ELF-1 (cell line): ENCODE measurements around the gene C1orf122.

Experiments
- DNase-seq: peaks from one replicate; pipeline ENCODE4 v3.0.0-alpha.2; 2016; ENCODE audit warnings: low read depth, low spot score

The C1orf122 gene

DNA sequence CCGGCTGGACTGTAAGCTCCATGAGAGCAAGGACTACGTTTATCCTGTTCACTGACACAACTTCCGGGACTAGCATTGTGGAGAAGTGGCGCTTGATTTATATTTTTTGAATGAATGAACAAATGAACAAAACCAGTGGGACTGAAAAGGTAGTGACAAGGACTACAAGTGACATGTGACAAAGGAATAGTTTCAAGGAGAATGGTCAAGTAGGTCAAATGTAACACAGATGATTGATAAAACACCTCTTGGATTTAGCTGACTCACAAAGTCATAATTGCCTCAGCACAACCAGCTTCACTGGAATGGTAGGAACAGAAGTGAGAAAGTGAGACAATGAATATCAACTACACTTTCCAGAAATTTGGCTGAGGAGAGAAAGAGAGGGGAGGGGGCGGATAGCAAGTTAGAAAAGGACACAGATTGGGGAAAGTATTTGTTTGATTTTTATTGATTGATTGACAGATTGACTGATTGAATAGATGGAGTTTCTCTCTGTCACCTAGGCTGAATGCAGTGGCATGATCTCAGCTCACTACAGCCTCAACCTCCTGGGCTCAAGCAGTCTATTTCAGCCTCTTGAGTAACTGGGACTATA, 37.6 kb downstream of the C1orf122 start:
- no peak for DNase-seq

DNA sequence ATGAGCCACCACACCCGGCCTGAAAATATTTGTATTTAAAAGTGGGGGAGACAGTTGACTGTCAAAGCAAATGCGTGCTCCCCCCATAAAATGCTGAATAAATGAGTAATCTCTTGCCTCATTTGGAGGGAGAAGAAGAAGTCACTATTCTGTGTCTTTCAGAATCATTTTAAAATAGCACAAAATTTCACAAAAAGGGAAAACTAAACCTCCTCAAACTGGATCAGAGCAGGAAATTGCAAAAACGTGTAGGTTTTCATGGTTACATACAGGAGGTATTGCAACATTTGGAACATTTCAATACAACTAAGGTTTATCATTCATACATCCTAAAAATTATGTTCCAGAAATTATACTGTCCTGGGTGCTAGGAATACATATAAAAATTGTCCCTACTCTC, 38.2 kb downstream of the C1orf122 start:
- DNase-seq, result no peak

DNA sequence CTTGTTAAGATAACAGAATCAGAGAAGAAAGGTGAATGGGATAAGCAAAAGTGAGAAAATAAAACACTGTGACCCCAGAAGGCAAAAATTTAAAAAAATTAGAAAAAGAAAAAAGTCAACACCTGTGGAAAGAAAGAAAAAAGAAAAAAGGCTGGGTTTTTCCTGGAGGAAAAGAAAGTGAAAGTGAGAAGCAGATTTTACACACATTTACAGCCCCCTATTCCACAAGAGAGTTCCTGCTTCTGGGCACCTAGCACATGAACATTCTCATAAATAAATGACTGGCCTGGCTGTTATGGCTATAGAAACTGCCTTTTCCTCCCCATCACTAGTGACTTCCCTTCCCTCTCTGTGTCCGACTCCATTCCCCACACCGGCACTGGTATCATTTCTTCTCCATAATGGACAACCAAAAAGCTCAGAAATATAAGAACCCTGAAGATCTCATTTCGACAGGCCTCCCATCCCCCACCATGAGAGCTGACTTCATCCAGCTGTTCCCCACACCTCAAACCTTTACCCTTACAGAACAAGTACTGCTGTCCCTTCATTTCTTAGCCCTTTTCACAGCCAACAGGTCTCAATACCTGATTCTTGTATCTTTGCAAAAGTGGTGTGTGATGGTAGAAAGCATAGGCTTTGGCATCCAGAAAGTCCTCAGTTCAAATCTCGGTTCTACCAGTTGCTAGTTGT, 39.2 kb downstream of the C1orf122 start:
- DNase-seq, result no peak

DNA sequence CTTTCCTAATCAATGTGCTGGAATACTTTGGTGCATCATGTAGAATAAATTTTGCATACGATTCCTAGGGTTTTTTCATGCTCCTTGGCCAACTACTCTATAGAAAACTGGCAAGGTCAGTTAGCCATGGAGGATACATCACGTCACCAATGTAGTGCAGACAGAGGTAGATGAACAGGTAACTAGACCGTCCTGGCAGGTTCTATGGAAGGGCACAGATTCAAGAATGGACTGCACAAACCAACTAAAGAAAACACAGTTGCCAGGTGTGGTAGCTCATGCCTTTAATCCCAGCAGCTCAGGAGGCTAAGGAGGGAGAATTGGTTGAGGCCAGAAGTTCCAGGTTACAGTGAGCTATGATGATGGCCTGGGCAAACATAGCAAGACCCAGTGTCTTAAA, 41.9 kb downstream of the C1orf122 start:
- DNase-seq, result no peak

DNA sequence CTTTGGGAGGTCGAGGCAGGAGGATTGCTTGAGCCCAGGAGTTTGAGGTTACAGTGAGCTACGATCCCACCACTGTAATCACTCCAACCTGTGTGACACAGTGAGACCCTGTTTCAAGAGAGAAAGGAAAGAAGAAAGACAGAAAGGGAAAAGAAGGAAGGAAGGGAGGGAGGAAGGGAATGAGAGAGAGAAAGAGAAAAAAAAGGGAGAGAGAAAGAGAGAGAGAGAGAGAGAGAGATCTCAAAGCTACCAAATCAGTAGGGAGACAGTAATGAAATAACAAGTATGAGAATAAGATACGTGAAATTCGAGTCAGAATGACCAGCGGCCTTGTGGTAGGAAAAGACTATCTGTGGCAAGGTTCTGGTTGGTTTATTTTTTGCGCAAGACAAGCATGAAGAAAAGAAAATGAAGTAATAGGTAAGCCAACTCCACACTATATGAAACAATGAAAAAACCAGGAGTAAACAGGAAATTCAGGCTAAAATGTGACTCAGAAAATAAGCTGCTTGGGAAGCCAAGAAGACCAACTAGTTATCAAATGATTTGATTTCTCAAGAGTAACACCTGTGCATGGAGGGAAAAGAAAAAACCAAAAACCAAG, 42.9 kb downstream of the C1orf122 start:
- DNase-seq, result no peak

DNA sequence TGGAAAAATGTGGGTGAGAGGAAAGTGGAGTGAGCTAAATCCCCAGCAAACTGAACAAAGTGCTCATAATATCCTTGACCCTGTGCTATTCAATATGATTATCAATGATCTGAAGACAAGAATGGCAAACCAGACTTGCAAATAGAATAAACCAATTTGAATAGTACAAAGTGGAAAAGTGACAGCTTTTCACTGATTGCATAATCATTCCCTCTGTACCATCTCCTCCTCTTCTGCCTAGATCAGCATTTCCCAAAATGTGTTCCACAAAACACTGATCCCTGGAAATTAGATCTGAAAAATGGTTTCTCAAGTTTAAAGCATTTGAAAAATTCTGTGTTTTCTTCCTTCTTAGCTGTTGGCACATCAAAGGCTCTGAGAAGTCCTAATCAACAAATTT, 43.7 kb downstream of the C1orf122 start:
- DNase-seq, result no peak

DNA sequence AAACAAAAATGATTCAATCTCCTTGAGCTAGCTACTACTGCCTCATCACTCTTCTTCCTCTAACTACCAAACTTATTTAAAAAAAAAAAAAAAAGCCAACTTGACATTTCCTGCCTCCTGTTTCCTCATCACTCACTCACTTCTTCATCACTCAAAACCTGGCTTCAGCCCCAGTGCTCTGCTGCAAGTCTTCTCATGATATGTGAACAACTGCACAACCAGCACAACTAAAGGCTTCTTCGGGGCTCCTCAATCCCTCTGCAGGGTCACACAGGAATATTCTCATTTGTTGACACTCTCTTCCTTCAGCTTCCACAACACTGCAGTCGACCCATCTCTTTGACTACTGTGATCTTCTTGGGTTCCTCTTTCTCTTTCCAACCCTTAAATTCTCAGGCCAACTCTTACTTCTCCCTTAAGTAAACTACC, 44.2 kb downstream of the C1orf122 start:
- DNase-seq, result no peak

DNA sequence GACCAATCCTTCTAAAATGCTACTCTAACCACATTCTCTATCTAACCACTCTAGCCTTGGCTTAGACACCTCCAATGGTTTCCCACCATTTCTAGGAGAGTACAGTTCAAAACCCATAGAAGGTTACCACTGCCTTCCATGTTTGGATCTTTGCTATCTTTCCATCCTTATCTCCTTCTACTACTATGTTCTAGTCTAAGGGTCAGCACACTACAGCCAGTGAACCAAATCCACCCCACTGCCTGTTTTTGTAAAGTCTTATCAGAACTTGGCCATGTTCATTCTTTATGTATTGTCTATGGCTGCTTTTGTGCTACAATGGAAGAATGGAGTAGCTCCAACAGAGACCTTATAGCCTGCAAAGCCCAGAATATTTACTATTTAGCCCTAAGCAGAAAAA, 45.6 kb downstream of the C1orf122 start:
- DNase-seq, result no peak

DNA sequence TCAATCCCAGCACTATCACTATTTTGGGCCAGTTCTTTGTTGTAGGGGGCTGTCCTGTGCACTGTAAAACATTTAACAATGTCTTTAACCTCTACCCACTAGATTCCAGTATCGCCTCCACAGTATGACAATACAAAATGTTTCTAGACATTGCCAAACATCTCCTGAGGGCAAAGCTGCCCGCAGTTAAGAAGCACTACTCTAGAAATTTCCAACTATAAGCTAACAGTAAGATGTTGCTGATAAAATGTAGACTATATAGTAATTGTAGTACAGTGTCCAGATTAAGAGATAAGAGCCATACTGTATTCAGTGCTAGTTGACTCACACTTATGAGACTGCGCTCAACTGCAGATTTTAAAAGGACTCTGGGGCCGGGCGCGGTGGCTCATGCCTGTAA, 46.8 kb downstream of the C1orf122 start:
- no peak for DNase-seq
